DND-41 (cell line): ENCODE data around the gene PPP1R16B.

Experiments
- ATAC-seq: fragments of 200-7000 bp; cut with Tn5 transposase; 3 replicates; pipeline ENCODE4 v1.9.1; 2021; ENCODE audit warnings: low read depth; ENCODE audit not compliant: insufficient read depth
- DNase-seq: peaks from one replicate; pipeline ENCODE4 v3.0.0-alpha.2; 2020
- H2AFZ ChIP-seq: 2 replicates; pipeline ENCODE4 v1.6.0; 2012; ENCODE audit warnings: low read depth, low read length
- H3K27ac ChIP-seq: 2 replicates; pipeline ENCODE4 v1.5.1; 2012; ENCODE audit warnings: low read length, inconsistent platforms
- H3K27me3 ChIP-seq: fragments of 200-600 bp; sonication (generic); 2 replicates; pipeline ENCODE4 v1.6.0; 2012; ENCODE audit warnings: low read length, mild to moderate bottlenecking, inconsistent platforms; ENCODE audit not compliant: insufficient read depth, poor library complexity
- H3K36me3 ChIP-seq: 2 replicates; pipeline ENCODE4 v1.5.1; 2012; ENCODE audit warnings: low read length, inconsistent platforms; ENCODE audit not compliant: insufficient read depth
- H3K4me1 ChIP-seq: 2 replicates; pipeline ENCODE4 v1.5.1; 2012; ENCODE audit warnings: mild to moderate bottlenecking, low read length; ENCODE audit not compliant: insufficient read depth
- H3K4me2 ChIP-seq: 2 replicates; pipeline ENCODE4 v1.6.0; 2012; ENCODE audit warnings: mild to moderate bottlenecking, moderate library complexity, low read length, inconsistent platforms; ENCODE audit not compliant: insufficient read depth
- H3K4me3 ChIP-seq, 2 experiments: fragments of 200-600 bp in 1 of 2; shearing (Covaris generic) in 1 of 2; 2 replicates each; pipeline ENCODE4 v1.5.1; 2012 to 2016; ENCODE audit warnings: inconsistent platforms in 2 of 2, low read length in 2 of 2, mild to moderate bottlenecking in 2 of 2, low read depth in 1 of 2, moderate library complexity in 1 of 2
- H3K79me2 ChIP-seq: 2 replicates; pipeline ENCODE4 v1.6.0; 2012; ENCODE audit warnings: low read length, inconsistent platforms; ENCODE audit not compliant: insufficient read depth
- H3K9ac ChIP-seq: 2 replicates; pipeline ENCODE4 v1.6.0; 2012; ENCODE audit warnings: low read depth, mild to moderate bottlenecking, inconsistent platforms, low read length, moderate library complexity
- H3K9me3 ChIP-seq: 2 replicates; pipeline ENCODE4 v1.5.1; 2012; ENCODE audit warnings: low read length, moderate library complexity, mild to moderate bottlenecking, inconsistent platforms; ENCODE audit not compliant: insufficient read depth, severe bottlenecking
- H4K20me1 ChIP-seq: 2 replicates; pipeline ENCODE4 v1.6.0; 2012; ENCODE audit warnings: low read length; ENCODE audit not compliant: insufficient read depth
- EZH2 ChIP-seq: IDR thresholded peaks from 3 replicates; pipeline ENCODE4 v1.6.1; 2012; ENCODE audit warnings: borderline replicate concordance, low read depth, mild to moderate bottlenecking, moderate library complexity, low read length, inconsistent platforms; ENCODE audit not compliant: severe bottlenecking
- TF ChIP-seq, protein P1 (sequence below): IDR thresholded peaks from 2 replicates; pipeline ENCODE4 v1.5.1; 2012; ENCODE audit warnings: borderline replicate concordance, low read length, moderate library complexity, mild to moderate bottlenecking; ENCODE audit not compliant: poor library complexity, severe bottlenecking; ENCODE audit errors: extremely low read depth

Gene PPP1R16B

DNA sequence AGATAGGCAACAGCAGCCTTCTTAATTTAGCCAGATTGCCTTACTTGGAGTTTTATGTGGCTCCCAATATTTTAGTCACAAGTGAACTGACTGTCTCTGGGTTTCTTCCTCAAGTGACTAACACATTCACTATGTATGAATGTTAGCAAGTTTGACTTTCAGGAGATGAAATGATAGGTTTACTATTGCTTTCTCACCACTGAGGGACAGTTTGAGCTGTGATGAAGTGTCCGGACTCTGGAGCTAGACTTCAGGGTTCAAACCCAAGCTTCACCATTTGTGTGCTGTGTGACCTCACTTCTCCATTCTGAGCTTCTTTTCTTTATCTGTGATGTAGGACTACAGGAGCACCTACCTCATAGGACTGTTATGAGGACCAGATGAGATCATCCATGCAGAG, 164.8 kb downstream of the PPP1R16B start:
- peaks cover 18% of the 10 kb centered on the region for H4K20me1 ChIP-seq
- H3K27me3 ChIP-seq, result no peaks in the 10 kb centered on the region
- ATAC-seq (no peak), DNase-seq (no peak)
- H3K79me2 ChIP-seq, result peaks cover 76% of the 10 kb centered on the region
- H2AFZ ChIP-seq, result no peak overlapping the region
- no peaks in the 10 kb centered on the region for H3K9me3 ChIP-seq
- H3K4me2 ChIP-seq, result no peak overlapping the region
- H3K4me1 ChIP-seq, result no peaks in the 10 kb centered on the region; the same call in 1 of the 2 replicates
- H3K27ac ChIP-seq, result no peak overlapping the region
- TF ChIP-seq, protein P1, sequence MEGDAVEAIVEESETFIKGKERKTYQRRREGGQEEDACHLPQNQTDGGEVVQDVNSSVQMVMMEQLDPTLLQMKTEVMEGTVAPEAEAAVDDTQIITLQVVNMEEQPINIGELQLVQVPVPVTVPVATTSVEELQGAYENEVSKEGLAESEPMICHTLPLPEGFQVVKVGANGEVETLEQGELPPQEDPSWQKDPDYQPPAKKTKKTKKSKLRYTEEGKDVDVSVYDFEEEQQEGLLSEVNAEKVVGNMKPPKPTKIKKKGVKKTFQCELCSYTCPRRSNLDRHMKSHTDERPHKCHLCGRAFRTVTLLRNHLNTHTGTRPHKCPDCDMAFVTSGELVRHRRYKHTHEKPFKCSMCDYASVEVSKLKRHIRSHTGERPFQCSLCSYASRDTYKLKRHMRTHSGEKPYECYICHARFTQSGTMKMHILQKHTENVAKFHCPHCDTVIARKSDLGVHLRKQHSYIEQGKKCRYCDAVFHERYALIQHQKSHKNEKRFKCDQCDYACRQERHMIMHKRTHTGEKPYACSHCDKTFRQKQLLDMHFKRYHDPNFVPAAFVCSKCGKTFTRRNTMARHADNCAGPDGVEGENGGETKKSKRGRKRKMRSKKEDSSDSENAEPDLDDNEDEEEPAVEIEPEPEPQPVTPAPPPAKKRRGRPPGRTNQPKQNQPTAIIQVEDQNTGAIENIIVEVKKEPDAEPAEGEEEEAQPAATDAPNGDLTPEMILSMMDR, result no peak
- no peak for TF ChIP-seq EZH2
- no peak overlapping the region for H3K9ac ChIP-seq
- peaks cover 77% of the 10 kb centered on the region for H3K36me3 ChIP-seq
- H3K4me3 ChIP-seq, result no peak overlapping the region
